Nephron (organoid): ENCODE measurements around the gene COMMD8.

Experiments
- H3K27ac Mint-ChIP-seq, 3 experiments: 2 replicates each; pipeline ENCODE4 v1.8.0; 2020; ENCODE audit warnings: mixed read lengths in 3 of 3, mild to moderate bottlenecking in 2 of 3, moderate library complexity in 1 of 3
- H3K27me3 Mint-ChIP-seq: 2 replicates; pipeline ENCODE4 v1.8.0; 2021; ENCODE audit warnings: low read depth, mild to moderate bottlenecking, moderate library complexity, mixed read lengths
- H3K36me3 Mint-ChIP-seq: 2 replicates; pipeline ENCODE4 v1.8.0; 2020; ENCODE audit warnings: low read depth, mixed read lengths
- H3K4me1 Mint-ChIP-seq: 2 replicates; pipeline ENCODE4 v1.8.0; 2020; ENCODE audit warnings: mixed read lengths
- H3K4me3 Mint-ChIP-seq, 3 experiments: 2 replicates each; pipeline ENCODE4 v1.8.0; 2020; ENCODE audit warnings: mild to moderate bottlenecking in 3 of 3, mixed read lengths in 3 of 3, moderate library complexity in 2 of 3
- H3K9me3 Mint-ChIP-seq: 2 replicates; pipeline ENCODE4 v1.8.0; 2020; ENCODE audit warnings: mixed read lengths
- CTCF ChIP-seq, 3 experiments: fragments of 200-600 bp; sonication (generic); IDR thresholded peaks; one replicate each; pipeline ENCODE4 v1.5.0; 2021; ENCODE audit warnings: antibody characterized with exemption in 3 of 3; ENCODE audit not compliant: unreplicated experiment in 3 of 3

Gene COMMD8

GRCh38 chr4:47463235-47463956 lies at the start of gene COMMD8:
Gene COMMD8, minus strand, starts transcription at chr4:47463702. Its CDS starts 51 bp downstream, at chr4:47463651.
- Mint-ChIP-seq H3K27ac (peak within 1 kb of the TSS; percentile 54 to 91 (median 79)), H3K4me3 (peak within 1 kb of the TSS; percentile 86 to 92 (median 90)), H3K9me3 (no peaks in the 10 kb centered on the region), H3K27me3 (no peaks in the 10 kb centered on the region), H3K4me1 (peaks cover 26% of the 10 kb centered on the region), H3K36me3 (peaks cover 20% of the 10 kb centered on the region)
- TF ChIP-seq CTCF (IDR thresholded peaks at IDR 0.05; ENCODE audit: unreplicated experiment in 3 of 3), result peak; percentile 35 to 46 (median 35)

DNA sequence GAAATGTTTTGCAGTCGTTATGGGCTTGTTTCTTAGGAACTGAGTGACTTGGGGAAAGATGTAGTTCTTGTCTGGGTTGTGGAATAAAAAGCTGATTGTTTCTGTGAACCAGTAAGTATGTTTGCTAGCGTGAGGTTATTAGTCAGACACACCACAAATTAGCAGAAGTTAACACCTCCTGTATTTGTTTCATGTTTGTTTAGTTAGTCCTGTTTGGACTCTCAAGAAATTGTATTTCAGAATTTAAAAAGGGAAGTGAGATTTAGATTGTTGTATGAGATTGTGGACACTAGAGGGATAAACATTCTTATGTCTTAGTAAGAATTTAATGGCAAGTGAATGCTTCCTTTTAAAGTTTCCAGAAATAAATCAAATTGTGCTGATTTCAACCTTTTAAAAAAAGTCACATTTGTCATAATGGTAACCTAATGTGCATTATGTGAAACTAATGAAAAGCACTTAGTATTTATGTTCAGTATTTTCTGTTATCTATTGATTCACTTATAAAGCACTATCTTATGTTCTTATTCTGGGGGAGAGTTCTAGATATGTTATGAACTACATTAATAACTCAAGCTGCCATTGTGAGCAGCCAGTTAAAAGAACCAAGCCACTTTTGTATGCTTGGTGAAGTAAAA lies 47.1 kb upstream of the COMMD8 start:
- Mint-ChIP-seq H3K36me3 (peaks cover 27% of the 10 kb centered on the region), H3K4me3 (no peak overlapping the region), H3K27me3 (peaks cover 4% of the 10 kb centered on the region), H3K9me3 (no peaks in the 10 kb centered on the region), H3K27ac (peak overlapping the region; percentile 3 to 29 (median 25)), H3K4me1 (no peaks in the 10 kb centered on the region)
- TF ChIP-seq CTCF (IDR thresholded peaks at IDR 0.05; ENCODE audit: unreplicated experiment in 3 of 3), result peak; percentile 7 to 29 (median 15)

DNA sequence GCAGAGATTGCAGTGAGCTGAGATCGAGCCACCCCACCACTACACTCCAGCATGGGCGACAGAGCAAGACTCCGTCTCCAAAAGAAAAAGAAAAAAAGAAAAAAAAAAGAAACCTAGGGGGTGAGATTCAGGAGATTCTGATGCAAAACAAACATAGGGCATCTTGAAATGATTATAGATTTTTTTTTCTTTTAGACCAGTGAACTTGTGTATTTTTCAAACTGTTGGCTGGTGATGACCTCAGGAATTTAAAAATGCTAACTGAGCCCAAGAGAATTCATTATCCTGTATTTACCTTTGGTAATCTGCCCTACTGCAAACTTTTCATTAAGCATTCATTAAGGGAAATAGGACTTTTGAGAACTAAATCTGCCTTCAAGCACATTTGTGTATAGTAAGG lies 42.2 kb upstream of the COMMD8 start:
- no peak overlapping the region for H3K4me3 Mint-ChIP-seq
- no peak overlapping the region for H3K27ac Mint-ChIP-seq
- H3K4me1 Mint-ChIP-seq, result no peaks in the 10 kb centered on the region
- H3K27me3 Mint-ChIP-seq, result no peaks in the 10 kb centered on the region
- TF ChIP-seq CTCF (IDR thresholded peaks at IDR 0.05; ENCODE audit: unreplicated experiment in 3 of 3), result no peak
- H3K9me3 Mint-ChIP-seq, result no peaks in the 10 kb centered on the region
- no peaks in the 10 kb centered on the region for H3K36me3 Mint-ChIP-seq

GRCh38 chr4:47505147-47505546 lies 41.6 kb upstream of the COMMD8 start:
- H3K36me3 Mint-ChIP-seq, result no peaks in the 10 kb centered on the region
- H3K9me3 Mint-ChIP-seq, result no peaks in the 10 kb centered on the region
- no peaks in the 10 kb centered on the region for H3K4me1 Mint-ChIP-seq
- H3K4me3 Mint-ChIP-seq, result no peak overlapping the region
- H3K27ac Mint-ChIP-seq, result no peak overlapping the region
- H3K27me3 Mint-ChIP-seq, result no peaks in the 10 kb centered on the region
- no peak for TF ChIP-seq CTCF (IDR thresholded peaks at IDR 0.05; ENCODE audit: unreplicated experiment in 3 of 3)

GRCh38 chr4:47500776-47501175 lies 37.3 kb upstream of the COMMD8 start:
- Mint-ChIP-seq H3K27ac (no peak overlapping the region), H3K9me3 (no peaks in the 10 kb centered on the region), H3K4me3 (no peak overlapping the region), H3K4me1 (no peaks in the 10 kb centered on the region), H3K36me3 (no peaks in the 10 kb centered on the region), H3K27me3 (no peaks in the 10 kb centered on the region)
- no peak for TF ChIP-seq CTCF (IDR thresholded peaks at IDR 0.05; ENCODE audit: unreplicated experiment in 3 of 3)
